Measurements from ENCODE around the gene BCL2. TPM values are rescaled to one million over a fixed set of nuclear protein-coding genes. Genes with fewer than 3 reads are reported as not detected.

Gene BCL2
- polyA plus RNA-seq, 1 experiment: 0.35 TPM

DNA sequence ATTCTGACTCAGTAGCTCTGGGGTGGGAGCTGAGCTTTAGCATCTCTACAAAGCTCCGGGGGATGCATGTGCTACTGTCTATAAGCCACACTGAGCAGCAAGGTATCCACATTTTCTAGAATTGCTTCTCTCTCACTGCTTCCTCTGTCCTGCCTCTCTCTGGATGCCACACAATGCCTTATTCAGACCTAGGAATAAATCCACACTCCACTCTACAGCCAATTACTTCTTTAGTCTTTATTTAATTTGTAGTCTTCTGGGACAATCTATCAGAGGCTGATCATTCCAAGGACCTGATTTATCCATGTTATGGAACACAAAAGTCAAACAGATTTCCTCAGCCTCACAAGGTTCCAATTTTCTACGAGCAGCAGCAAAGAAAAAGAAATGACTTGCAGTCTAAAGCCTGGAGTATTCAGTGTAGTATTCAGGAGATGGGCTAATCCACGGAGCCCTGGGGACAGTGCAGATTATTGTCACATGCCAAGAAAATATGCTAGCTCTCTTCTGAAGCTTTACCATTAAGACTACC is 4.4 kb downstream of the BCL2 start:
- Histone ChIP-seq H3K9me3 (ENCODE audit: control insufficient read depth, insufficient read depth, low read length) (no peaks in the 10 kb centered on the region), H3K27ac (ENCODE audit: low read depth, low read length) (no peak overlapping the region), H3K4me3 (ENCODE audit: low read depth, low read length) (no peak overlapping the region), H3K27me3 (ENCODE audit: control insufficient read depth, insufficient read depth, low read length) (peaks cover 19% of the 10 kb centered on the region)
- ChIA-PET POLR2A (no interaction called here), CTCF (interaction anchor here (2.0 kb wide), 1 partner anchor 8 kb away, joined by 8 read pairs; no protein-coding TSS in a partner anchor)
- TF ChIP-seq CTCF (IDR thresholded peaks at IDR 0.05; ENCODE audit: low read depth, low read length): no peak
- no peak for DNase-seq (ENCODE audit: low read depth, low spot score)

- Histone ChIP-seq H3K9me3 (ENCODE audit: control insufficient read depth, insufficient read depth, low read length) (no peaks in the 10 kb centered on the region), H3K27me3 (ENCODE audit: control insufficient read depth, insufficient read depth, low read length) (peaks cover 18% of the 10 kb centered on the region), H3K4me3 (ENCODE audit: low read depth, low read length) (no peak overlapping the region), H3K27ac (ENCODE audit: low read depth, low read length) (no peak overlapping the region)
- no peak for TF ChIP-seq CTCF (IDR thresholded peaks at IDR 0.05; ENCODE audit: low read depth, low read length)
- CTCF ChIA-PET: interaction anchor here (1.1 to 2.0 kb wide), 3 partner anchors 9 to 728 kb away, joined by 3 to 8 read pairs (median 4); no protein-coding TSS in a partner anchor
- POLR2A ChIA-PET: interaction anchor here (0.6 kb wide), 1 partner anchor 281 kb away, joined by 3 read pairs; no protein-coding TSS in a partner anchor
- DNase-seq (ENCODE audit: low read depth, low spot score): no peak
These were observed 5.3 kb downstream of the BCL2 start for GRCh38 chr18:63314062-63314790.

DNA sequence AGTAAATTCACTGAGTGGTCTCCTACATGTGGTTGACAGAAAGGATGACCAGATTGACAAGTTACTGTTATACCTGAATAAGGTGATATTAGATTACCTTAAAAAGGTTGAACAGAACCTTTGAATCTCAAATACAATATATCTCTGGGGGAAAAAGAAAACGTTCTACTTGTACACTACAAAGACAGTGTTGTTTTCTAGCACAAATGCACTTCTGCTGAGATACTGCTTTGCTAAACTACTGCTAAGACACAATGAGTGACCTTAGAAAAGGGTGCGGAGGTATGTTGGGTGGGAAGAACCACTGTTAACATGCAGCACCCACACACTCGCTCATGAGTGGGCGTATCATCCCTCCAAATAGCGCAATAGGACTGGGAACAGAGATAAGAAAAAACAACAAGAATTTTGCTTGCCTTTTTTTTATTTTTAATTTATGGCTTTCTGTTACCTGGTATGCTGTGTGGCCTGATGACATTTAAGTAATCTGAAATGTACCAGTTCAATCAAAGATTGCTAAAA is 6.1 kb downstream of the BCL2 start:
- DNase-seq (ENCODE audit: low read depth, low spot score): no peak
- Histone ChIP-seq H3K9me3 (ENCODE audit: control insufficient read depth, insufficient read depth, low read length) (no peaks in the 10 kb centered on the region), H3K27ac (ENCODE audit: low read depth, low read length) (no peak overlapping the region), H3K4me3 (ENCODE audit: low read depth, low read length) (no peak overlapping the region), H3K27me3 (ENCODE audit: control insufficient read depth, insufficient read depth, low read length) (peaks cover 11% of the 10 kb centered on the region)
- POLR2A ChIA-PET: interaction anchor here (0.6 kb wide), 1 partner anchor 280 kb away, joined by 3 read pairs; no protein-coding TSS in a partner anchor
- CTCF ChIA-PET: interaction anchor here (1.1 to 2.0 kb wide), 3 partner anchors 10 to 727 kb away, joined by 3 to 8 read pairs (median 4); no protein-coding TSS in a partner anchor
- no peak for TF ChIP-seq CTCF (IDR thresholded peaks at IDR 0.05; ENCODE audit: low read depth, low read length)

DNA sequence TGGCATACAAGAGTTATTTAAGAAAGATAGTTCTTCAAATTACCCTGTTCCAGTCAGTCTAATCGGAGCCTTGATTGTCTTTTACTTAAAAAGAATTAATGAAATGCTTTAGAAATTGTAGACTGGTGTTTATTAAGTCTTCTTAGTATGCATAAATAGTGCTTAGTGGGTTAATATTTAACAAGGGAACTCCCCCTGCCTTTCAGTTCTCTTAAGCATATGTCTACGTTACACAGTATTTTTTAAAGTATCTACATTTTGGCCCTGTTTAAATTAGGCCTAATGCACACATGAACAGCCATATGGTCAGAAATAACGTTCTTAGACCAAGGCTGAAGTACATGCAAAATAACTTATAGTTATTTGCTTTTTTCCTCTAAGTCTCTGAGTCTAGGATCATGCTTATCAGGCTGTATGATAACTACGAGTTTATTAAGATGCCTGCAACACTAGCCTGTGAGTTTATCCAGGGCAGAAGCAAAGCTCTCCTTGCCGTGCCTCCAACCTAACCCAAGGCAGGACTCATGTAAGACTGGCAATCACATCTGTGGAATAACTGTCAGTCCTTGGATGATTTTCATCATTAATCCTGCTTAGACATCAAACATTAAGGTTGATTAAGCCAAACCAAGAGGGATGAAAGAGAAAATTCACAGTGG is 6.7 kb downstream of the BCL2 start:
- POLR2A ChIA-PET: no interaction called here
- Histone ChIP-seq H3K27me3 (ENCODE audit: control insufficient read depth, insufficient read depth, low read length) (peaks cover 6% of the 10 kb centered on the region), H3K9me3 (ENCODE audit: control insufficient read depth, insufficient read depth, low read length) (no peaks in the 10 kb centered on the region), H3K27ac (ENCODE audit: low read depth, low read length) (no peak overlapping the region), H3K4me3 (ENCODE audit: low read depth, low read length) (no peak overlapping the region)
- no peak for TF ChIP-seq CTCF (IDR thresholded peaks at IDR 0.05; ENCODE audit: low read depth, low read length)
- no peak for DNase-seq (ENCODE audit: low read depth, low spot score)
- CTCF ChIA-PET: no interaction called here

All from AG04450 (cell line).